NCI-H345 treated with DMSO at 0.1 percent for 48 hours (cell line): ENCODE measurements around the gene VAV2.
A peak's percentile ranks its signal among the peaks of the same experiment; 100 is the strongest.

Experiments used
- DNase-seq: peaks from one replicate; lab custom pipeline; 2025; ENCODE audit not compliant: unreplicated experiment; lab: John Stamatoyannopoulos, UW

Gene VAV2

DNA sequence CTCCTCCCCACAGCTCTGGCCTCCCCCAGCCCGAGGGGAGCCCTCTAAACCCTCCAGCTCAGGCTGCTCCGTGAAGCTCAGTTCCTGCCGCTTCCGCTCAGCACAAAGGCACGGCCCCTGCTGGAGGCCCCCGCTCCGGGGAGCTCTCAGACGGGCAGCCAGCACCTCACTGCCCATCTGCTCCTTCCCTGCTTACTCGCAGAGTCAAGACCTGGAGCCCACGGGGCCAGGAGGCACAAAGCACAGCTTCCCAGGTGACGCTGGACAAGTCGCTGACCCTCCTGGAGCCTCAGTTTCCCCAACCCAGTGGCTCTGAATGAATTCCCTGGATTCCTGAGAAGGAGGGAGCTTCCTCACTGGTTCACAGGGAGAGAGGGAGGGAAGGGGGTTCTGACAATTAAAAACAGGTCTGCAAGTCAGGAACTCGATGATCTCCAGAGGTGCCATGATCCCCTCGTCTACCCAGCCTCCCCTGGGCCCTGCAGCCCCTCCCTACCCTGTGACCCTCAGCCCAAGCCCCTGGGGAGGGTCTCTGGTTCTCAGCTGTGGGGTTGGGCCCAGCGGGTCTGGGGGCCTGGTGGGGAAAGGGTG is 36.2 kb downstream of the VAV2 start:
- no peak for DNase-seq

DNA sequence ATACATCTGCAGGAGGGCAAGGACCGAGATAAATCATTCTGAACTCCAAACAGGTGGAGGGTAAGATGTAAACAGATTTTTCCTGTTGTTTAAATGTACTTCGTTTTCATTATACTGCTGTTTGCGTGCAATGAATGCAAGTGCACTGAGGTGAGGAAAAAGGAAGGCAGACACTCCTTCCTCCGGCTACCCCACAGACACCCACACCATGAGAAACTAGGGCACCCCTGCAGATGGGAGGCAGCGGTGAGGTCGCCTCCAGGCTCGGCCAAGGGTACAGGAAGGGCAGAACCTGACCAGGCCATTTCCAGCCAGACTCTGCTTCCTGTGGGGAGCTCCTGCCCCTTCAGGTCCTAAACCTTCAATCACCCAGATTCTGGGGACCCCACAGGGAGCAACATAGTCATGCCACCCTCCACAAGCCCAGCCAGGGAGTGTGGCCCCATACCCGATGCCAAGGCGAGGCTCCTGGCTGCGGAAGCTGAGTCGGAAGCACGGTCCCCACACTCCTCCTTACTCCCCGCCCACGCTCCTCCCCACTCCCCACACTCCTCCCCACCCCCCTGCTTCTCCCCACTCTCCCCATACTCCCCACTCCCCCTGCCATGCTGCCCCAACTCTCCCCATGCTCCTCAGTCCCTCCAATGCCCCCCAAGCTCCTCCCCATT is 37.1 kb downstream of the VAV2 start:
- DNase-seq: no peak

DNA sequence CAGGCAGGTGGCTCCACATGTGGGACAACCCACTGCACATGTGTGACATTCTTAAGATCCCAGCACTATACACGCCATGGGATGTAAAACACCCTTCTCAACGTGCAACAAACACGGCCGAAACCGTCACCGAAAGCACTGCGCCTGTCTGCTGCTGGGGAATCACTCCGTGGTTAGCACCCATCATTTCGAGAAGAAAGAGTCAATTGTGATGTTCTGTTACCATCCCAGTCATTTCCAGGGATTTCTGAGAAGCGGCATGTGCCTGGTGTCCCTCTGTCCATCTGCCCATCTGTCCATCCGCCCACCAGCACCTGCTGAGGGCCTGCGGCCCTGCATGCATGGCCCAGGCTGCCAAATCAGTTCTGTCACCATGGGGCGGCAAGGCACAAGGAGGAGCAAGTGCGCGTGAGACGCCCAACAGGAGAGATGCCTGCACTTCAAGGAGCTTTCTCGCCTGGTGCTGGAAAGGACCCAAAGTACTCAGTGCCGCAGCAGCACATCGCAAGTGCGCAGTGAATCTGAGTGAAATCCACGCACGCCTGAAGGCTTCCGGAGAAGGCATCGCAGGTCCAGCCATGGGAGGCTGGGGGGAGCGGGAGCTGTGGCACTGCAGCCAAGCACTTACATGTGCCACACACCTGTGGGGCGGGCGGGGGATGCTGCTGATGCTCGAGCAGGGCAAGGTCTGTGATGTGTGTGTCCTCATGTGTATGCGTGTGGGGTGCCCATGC is 38.0 kb downstream of the VAV2 start:
- DNase-seq: no peak

GRCh38 chr9:133953621-133953975 is 38.5 kb downstream of the VAV2 start:
- DNase-seq: no peak

- no peak for DNase-seq
These were observed 39.2 kb downstream of the VAV2 start for GRCh38 chr9:133952598-133953550.

- no peak for DNase-seq
These were observed 40.9 kb downstream of the VAV2 start for GRCh38 chr9:133951265-133951664.

DNA sequence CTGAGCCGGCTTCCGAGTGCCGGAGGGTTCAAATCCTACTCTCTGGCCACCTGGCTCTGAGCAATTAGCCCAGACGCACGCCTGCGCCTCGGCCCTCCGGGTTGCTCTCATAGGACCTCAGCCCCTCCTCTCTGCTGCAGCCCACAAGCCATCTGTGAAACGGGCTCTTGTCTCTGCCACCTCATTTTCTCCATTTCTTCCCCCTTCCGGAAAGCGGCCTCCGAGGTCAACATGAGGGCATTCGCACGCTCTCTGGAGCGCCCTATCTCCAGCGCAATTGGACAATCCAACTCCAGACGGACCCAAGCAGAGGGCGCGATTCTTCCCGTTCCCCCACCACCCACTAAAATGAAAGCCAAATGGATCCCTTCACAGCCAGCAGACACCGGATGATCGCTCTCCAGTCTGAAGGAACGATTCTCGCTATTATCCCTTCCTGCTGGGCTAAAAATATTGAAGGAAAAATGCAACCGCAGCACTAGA is 41.5 kb downstream of the VAV2 start:
- DNase-seq: no peak

GRCh38 chr9:133950192-133950591 is 41.9 kb downstream of the VAV2 start:
- peak; percentile 84 for DNase-seq

- no peak for DNase-seq
These were observed 42.5 kb downstream of the VAV2 start for GRCh38 chr9:133949486-133950061.

GRCh38 chr9:133948561-133949485 is 43.3 kb downstream of the VAV2 start:
- DNase-seq: no peak

GRCh38 chr9:133948131-133948530 is 44.0 kb downstream of the VAV2 start:
- no peak for DNase-seq

DNA sequence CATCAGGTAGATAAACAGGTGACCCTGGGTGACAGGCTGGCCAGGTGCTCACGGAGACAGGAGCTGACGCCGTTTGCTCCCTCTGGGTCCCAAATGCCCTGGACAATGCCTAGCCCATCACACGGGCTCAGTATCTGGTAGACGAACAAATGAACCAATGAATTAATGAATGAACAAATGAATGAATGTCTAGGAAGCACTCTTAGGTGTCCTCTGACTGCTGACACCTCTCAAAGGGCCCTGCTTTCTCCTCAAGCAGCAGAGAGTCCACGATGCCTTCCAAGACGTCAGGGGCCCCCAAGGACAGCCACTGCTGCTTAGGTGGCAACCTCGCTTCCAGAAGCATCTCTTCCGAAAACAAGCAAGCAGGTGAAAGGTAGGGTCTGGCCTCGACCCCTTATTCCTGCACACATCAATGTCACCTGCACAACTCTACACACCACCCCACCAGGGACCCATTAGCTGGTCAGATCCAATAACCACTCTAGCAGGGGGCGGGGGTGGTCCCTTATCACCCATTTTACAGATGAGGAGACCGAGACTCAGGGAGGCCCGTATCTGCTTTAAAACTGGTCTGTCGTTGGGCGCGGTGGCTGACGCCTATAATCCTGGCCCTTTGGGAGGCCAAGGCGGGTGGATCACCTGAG is 45.2 kb downstream of the VAV2 start:
- DNase-seq: no peak

- no peak for DNase-seq
These were observed 46.0 kb downstream of the VAV2 start for GRCh38 chr9:133945977-133946753.

DNA sequence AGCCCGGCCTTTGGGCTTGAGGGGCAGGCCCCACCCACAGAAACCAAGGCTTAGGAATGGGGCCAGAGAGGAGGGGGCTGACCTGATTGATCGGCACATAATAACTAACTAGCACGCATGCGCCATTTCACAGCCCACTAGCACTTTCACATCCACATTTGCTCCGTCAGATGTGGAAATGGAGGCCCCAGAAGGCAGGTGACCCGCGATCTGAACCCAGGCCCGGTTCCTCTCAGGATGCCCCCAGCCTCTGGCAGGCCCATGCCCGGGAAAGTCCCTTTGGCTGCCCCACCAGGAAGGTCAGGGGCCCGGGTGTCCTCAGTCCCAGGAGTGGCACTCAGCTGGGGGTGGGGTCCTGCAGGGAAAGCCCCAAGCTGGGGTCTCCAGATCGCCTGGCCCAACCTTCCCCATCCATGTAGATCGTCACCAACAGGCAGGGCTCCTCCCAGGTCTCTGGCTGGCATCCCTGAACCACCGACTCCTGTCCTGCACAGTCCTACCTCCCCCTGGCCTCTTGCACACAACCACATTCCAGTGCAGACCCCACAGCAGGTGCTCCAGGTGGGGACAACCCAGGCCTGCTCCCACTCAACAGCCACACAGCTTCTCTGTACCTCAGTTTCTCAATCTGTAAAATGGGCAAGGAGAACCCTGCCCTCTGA is 46.7 kb downstream of the VAV2 start:
- no peak for DNase-seq

- DNase-seq: no peak
These were observed 47.4 kb downstream of the VAV2 start for GRCh38 chr9:133944746-133945135.

DNA sequence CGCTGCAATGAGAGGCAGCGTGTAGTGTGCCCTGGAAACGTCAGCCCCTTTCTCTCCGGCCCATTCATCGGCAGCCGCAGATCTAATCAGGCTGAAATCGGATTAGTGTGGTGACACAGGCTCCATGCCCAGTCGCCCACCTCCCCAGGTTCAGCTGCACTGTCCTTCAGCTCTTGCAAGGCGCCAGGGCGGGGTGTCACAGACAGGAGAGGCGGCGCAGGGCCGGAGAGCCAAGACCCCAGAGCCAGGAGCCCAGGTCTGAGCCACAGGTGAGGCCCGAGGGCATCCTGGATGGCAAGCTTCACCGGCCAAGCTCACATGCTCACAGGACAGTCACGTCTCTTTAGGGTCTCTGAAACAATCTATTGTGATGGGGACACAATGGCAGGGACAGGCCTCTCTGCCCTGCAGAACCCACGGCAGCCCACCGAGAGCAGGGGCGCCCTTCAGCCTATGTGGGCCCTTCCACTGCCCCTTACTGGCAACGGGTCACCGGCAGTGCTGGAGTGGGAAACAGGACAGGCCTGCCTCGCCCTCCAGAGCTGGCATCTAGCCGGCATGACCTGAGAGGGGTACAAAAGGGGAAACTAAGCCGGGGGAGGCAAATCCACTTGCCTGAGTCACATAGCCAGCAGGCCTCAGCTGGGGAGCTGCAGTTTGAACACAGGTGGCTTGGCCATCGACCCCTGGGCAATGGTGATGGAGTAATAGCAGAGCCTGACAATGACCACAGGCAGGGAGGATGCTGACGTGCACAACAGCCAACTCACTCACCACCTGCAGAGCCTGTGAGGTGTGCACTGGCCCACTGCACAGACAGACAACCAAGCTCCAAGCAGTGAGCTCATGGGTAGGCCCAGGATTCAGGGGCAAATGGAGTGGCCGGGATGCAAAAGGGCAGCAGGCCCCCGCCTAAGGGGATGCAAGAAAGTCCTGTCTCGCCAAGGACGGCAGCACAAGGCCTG is 48.1 kb downstream of the VAV2 start:
- DNase-seq: no peak
